Measurements from ENCODE around the gene CGAS.

DNA sequence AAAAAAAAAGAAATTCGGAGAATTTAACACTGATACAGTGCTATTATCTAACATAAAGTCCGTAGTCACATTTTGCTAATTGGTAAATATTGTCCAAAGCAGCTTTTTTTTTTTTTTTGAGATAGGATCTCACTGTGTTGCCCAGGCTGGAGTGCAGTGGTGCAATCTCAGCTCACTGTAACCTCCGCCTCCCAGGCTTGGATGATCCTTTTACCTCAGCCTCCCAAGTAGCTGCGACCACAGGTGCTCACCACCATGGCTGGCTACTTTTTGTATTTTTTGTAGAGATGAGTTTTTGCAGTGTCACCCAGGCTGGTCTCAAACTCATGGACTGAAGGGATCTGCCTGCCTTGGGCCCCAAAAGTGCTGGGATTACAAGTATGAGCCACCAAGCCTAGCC lies 25.3 kb upstream of the CGAS start:
- TF ChIP-seq MAFF (IDR thresholded peaks at IDR 0.05; ENCODE audit: low read length) (no peak), SMC3 (conservative IDR thresholded peaks at IDR 0.05; ENCODE audit: insufficient read depth, low read depth, low read length) (no peak), RAD51 (IDR thresholded peaks at IDR 0.05; ENCODE audit: borderline replicate concordance, low read depth) (no peak), RBM14 (IDR thresholded peaks at IDR 0.05; ENCODE audit: borderline replicate concordance, insufficient read depth, low read depth, low read length) (no peak)
- TF ChIP-seq, protein P1, sequence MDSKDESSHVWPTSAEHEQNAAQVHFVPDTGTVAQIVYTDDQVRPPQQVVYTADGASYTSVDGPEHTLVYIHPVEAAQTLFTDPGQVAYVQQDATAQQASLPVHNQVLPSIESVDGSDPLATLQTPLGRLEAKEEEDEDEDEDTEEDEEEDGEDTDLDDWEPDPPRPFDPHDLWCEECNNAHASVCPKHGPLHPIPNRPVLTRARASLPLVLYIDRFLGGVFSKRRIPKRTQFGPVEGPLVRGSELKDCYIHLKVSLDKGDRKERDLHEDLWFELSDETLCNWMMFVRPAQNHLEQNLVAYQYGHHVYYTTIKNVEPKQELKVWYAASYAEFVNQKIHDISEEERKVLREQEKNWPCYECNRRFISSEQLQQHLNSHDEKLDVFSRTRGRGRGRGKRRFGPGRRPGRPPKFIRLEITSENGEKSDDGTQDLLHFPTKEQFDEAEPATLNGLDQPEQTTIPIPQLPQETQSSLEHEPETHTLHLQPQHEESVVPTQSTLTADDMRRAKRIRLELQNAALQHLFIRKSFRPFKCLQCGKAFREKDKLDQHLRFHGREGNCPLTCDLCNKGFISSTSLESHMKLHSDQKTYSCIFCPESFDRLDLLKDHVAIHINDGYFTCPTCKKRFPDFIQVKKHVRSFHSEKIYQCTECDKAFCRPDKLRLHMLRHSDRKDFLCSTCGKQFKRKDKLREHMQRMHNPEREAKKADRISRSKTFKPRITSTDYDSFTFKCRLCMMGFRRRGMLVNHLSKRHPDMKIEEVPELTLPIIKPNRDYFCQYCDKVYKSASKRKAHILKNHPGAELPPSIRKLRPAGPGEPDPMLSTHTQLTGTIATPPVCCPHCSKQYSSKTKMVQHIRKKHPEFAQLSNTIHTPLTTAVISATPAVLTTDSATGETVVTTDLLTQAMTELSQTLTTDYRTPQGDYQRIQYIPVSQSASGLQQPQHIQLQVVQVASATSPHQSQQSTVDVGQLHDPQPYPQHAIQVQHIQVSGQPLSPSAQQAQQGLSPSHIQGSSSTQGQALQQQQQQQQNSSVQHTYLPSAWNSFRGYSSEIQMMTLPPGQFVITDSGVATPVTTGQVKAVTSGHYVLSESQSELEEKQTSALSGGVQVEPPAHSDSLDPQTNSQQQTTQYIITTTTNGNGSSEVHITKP (IDR thresholded peaks at IDR 0.05; ENCODE audit: partially characterized antibody): no peak
- TF ChIP-seq, protein P2, sequence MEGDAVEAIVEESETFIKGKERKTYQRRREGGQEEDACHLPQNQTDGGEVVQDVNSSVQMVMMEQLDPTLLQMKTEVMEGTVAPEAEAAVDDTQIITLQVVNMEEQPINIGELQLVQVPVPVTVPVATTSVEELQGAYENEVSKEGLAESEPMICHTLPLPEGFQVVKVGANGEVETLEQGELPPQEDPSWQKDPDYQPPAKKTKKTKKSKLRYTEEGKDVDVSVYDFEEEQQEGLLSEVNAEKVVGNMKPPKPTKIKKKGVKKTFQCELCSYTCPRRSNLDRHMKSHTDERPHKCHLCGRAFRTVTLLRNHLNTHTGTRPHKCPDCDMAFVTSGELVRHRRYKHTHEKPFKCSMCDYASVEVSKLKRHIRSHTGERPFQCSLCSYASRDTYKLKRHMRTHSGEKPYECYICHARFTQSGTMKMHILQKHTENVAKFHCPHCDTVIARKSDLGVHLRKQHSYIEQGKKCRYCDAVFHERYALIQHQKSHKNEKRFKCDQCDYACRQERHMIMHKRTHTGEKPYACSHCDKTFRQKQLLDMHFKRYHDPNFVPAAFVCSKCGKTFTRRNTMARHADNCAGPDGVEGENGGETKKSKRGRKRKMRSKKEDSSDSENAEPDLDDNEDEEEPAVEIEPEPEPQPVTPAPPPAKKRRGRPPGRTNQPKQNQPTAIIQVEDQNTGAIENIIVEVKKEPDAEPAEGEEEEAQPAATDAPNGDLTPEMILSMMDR (IDR thresholded peaks at IDR 0.05 in 2 of 3, conservative IDR thresholded peaks at IDR 0.05 in 1 of 3; ENCODE audit: insufficient read depth in 2 of 3, low read depth in 1 of 3, low read length in 3 of 3): no peak

Measured in K562 (cell line).